ENCODE data around the gene MYBBP1A. TPM values are rescaled to one million over a fixed set of nuclear protein-coding genes. Genes with fewer than 3 reads are reported as not detected.

The MYBBP1A gene
- total and polyA plus RNA-seq, 2 of the 4 experiments (the other 2 are of a cell fraction) = 22.6 to 45.9 TPM

GRCh38 chr17:4588898-4589625 lies 33.9 kb upstream of the MYBBP1A start:
- peaks cover 4% of the 10 kb centered on the region; the same call in 1 of the 2 replicates for H3K4me1 ChIP-seq (ENCODE audit: control insufficient read depth, insufficient read depth, low read length)
- no peak overlapping the region for H3K4me3 ChIP-seq (ENCODE audit: insufficient read depth, low read depth, low read length)
- no peak overlapping the region for H3K4ac ChIP-seq (ENCODE audit: low read depth, low read length)
- H3K9me3 ChIP-seq (ENCODE audit: control insufficient read depth, insufficient read depth, low read length) = no peaks in the 10 kb centered on the region
- no peaks in the 10 kb centered on the region for H4K20me1 ChIP-seq (ENCODE audit: insufficient read depth, low read length)
- intact Hi-C loops (cut with micrococcal nuclease) = no loop called here
- no peak overlapping the region for H3K14ac ChIP-seq (replicated peaks; ENCODE audit: low read depth, low read length)
- H3K23ac ChIP-seq (ENCODE audit: low read depth, low read length) = no peak overlapping the region
- TF ChIP-seq ELK1 (IDR thresholded peaks at IDR 0.05; ENCODE audit: borderline replicate concordance, low read depth, low read length) = no peak
- no peak for TF ChIP-seq POLR2A (IDR thresholded peaks at IDR 0.05; ENCODE audit: low read depth, low read length)
- TF ChIP-seq CTCF (conservative IDR thresholded peaks at IDR 0.05; ENCODE audit: low read depth, low read length) = no peak
- TF ChIP-seq BHLHE40 (IDR thresholded peaks at IDR 0.05; ENCODE audit: low read depth, low read length) = no peak
- no peak for TF ChIP-seq MXI1 (IDR thresholded peaks at IDR 0.05; ENCODE audit: borderline replicate concordance, low read depth, low read length)
- no peak for TF ChIP-seq CHD1 (IDR thresholded peaks at IDR 0.05; ENCODE audit: low read depth, low read length)
- TF ChIP-seq NFE2L2 (IDR thresholded peaks at IDR 0.05; ENCODE audit: low read depth, low read length) = no peak
- TF ChIP-seq MAFK (IDR thresholded peaks at IDR 0.05; ENCODE audit: low read depth, low read length) = no peak
- no peak for TF ChIP-seq CEBPB (IDR thresholded peaks at IDR 0.05; ENCODE audit: low read depth, low read length)
- no peak for TF ChIP-seq MAZ (IDR thresholded peaks at IDR 0.05; ENCODE audit: borderline replicate concordance, low read depth, low read length)
- TF ChIP-seq RAD21 (IDR thresholded peaks at IDR 0.05; ENCODE audit: low read length) = no peak
- no peak for TF ChIP-seq FOS (IDR thresholded peaks at IDR 0.05; ENCODE audit: low read depth, low read length)
- TF ChIP-seq SMC3 (IDR thresholded peaks at IDR 0.05; ENCODE audit: low read depth, low read length) = no peak
- TF ChIP-seq USF2 (IDR thresholded peaks at IDR 0.05; ENCODE audit: low read depth, low read length) = no peak
- TF ChIP-seq RCOR1 (IDR thresholded peaks at IDR 0.05; ENCODE audit: insufficient replicate concordance, low read length) = no peak
- WGBS, 2 experiments (ENCODE audit: extremely low coverage in 2 of 2, insufficient read length in 1 of 2) = 81% methylated on average over 4 of the region's 22 CpGs; no CpG with 5 or more reads in 1 of the 2 experiments
- H3K9me1 ChIP-seq (ENCODE audit: insufficient read depth, low read length) = no peaks in the 10 kb centered on the region
- H2BK15ac ChIP-seq (ENCODE audit: low read depth, low read length) = no peak overlapping the region
- no peak overlapping the region for H4K8ac ChIP-seq (ENCODE audit: low read depth in 2 of 2, low read length in 2 of 2)
- no peak overlapping the region for H2AK5ac ChIP-seq (ENCODE audit: low read depth, low read length)
- H2BK5ac ChIP-seq (ENCODE audit: low read depth, low read length, poor library complexity, severe bottlenecking) = no peak overlapping the region
- BruUV-seq (replicated peaks) = no TSS peak
- H3K9ac ChIP-seq (ENCODE audit: low read depth, low read length) = no peak overlapping the region
- H3K56ac ChIP-seq (ENCODE audit: extremely low read depth, insufficient read depth, low read length) = no peak overlapping the region
- no peak overlapping the region for H4K91ac ChIP-seq (ENCODE audit: insufficient read depth, low read depth, low read length)
- H4K5ac ChIP-seq (ENCODE audit: low read depth, low read length) = no peak overlapping the region
- dilution Hi-C loops (cut with HindIII; ENCODE audit: low sequenced_read_pairs, unreplicated experiment) = no loop called here
- no peak for ATAC-seq (ENCODE audit: low read depth)
- no peak overlapping the region for H3K4me2 ChIP-seq (ENCODE audit: low read depth, low read length)
- H3K27ac ChIP-seq (ENCODE audit: insufficient read depth, low read length) = no peak overlapping the region
- ChIA-PET POLR2A (ENCODE audit: unreplicated experiment) (no interaction called here), CTCF (no interaction called here)
- H2AFZ ChIP-seq (replicated peaks; ENCODE audit: low read length, poor library complexity) = no peak overlapping the region
- H3K18ac ChIP-seq (ENCODE audit: low read depth, low read length) = no peak overlapping the region
- no peak for DNase-seq
- no peaks in the 10 kb centered on the region for H3K79me1 ChIP-seq (ENCODE audit: low read depth in 1 of 2, low read length in 2 of 2)
- peaks cover 63% of the 10 kb centered on the region for H3K27me3 ChIP-seq (ENCODE audit: control insufficient read depth, insufficient read depth, low read length)
- no peak overlapping the region for H2AK9ac ChIP-seq (replicated peaks; ENCODE audit: low read depth, low read length, poor library complexity)
- no peak overlapping the region for H2BK20ac ChIP-seq (ENCODE audit: low read depth, low read length)
- H2BK120ac ChIP-seq (ENCODE audit: low read depth, low read length) = no peak overlapping the region
- in situ Hi-C loops (cut with MboI; ENCODE audit: low sequenced_read_pairs) = no loop called here
- H3K36me3 ChIP-seq (ENCODE audit: control insufficient read depth, insufficient read depth, low read length) = no peaks in the 10 kb centered on the region
